Measurements from ENCODE around the gene KHDC3L.

DNA sequence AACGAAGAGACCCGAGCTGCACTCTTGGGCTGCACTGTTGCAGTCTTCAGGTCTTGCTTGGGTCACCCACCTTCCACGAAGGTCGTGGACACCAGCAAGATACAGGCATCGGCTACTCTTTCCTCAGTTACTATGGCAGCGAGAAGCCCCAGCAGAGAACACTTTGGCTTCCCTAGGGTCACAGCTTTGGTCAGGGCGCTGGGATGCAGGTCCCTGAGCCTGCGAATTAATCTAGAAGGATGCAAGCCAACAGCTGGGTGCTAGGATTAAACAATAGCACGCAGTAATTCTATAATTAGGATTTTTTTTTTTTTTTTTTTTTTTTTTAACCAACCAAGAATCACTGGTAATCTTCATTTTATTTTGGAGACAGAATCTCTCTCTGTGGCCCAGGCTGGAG lies 2.1 kb downstream of the KHDC3L start:
- TF ChIP-seq, protein P1, sequence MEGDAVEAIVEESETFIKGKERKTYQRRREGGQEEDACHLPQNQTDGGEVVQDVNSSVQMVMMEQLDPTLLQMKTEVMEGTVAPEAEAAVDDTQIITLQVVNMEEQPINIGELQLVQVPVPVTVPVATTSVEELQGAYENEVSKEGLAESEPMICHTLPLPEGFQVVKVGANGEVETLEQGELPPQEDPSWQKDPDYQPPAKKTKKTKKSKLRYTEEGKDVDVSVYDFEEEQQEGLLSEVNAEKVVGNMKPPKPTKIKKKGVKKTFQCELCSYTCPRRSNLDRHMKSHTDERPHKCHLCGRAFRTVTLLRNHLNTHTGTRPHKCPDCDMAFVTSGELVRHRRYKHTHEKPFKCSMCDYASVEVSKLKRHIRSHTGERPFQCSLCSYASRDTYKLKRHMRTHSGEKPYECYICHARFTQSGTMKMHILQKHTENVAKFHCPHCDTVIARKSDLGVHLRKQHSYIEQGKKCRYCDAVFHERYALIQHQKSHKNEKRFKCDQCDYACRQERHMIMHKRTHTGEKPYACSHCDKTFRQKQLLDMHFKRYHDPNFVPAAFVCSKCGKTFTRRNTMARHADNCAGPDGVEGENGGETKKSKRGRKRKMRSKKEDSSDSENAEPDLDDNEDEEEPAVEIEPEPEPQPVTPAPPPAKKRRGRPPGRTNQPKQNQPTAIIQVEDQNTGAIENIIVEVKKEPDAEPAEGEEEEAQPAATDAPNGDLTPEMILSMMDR (IDR thresholded peaks at IDR 0.05; ENCODE audit: low read length) = no peak
- no peak for TF ChIP-seq EZH2 (optimal IDR thresholded peaks at IDR 0.05; ENCODE audit: low read depth, low read length)
- TF ChIP-seq EZH2phosphoT487 (IDR thresholded peaks at IDR 0.05; ENCODE audit: low read length) = no peak

All from MM.1S (cell line).